PC-9 (cell line): ENCODE data around the gene DHODH. TPM values are rescaled to one million over a fixed set of nuclear protein-coding genes. Genes with fewer than 3 reads are reported as not detected.

Source experiments
- BruUV-seq: library from RNA; stranded (reverse); fragments of 400-500 nt; replicated peaks from 2 replicates; lab custom pipeline; 2021; lab: Mats Ljungman, UMichigan
- CTCF ChIA-PET: fragments of 300-600 bp; sonication (Branson Sonifier 250); formaldehyde crosslinking; loops from one replicate; lab custom pipeline; 2022; ENCODE audit warnings: antibody characterized with exemption; lab: Charles Lee
- POLR2A ChIA-PET: fragments of 300-600 bp; sonication (Branson Sonifier 250); formaldehyde crosslinking; loops from one replicate; lab custom pipeline; 2022; ENCODE audit warnings: antibody characterized with exemption; ENCODE audit not compliant: unreplicated experiment; lab: Charles Lee
- DNase-seq, 2 experiments: peaks; one replicate each; pipeline versions ENCODE4 v3.0.0 to v3.0.0-alpha.2; 2015 to 2022; ENCODE audit warnings: mixed read lengths in 1 of 2
- H2AFZ ChIP-seq: fragments of 200-600 bp; sonication (generic); 2 replicates; pipeline ENCODE4 v1.8.1; 2017; ENCODE audit warnings: antibody characterized with exemption
- H3F3A ChIP-seq: fragments of 200-600 bp; sonication (generic); 2 replicates; pipeline ENCODE4 v1.8.1; 2017; ENCODE audit warnings: antibody characterized with exemption, mild to moderate bottlenecking, low read depth; ENCODE audit not compliant: insufficient read depth
- H3K27ac ChIP-seq: fragments of 200-600 bp; sonication (generic); 2 replicates; pipeline ENCODE4 v1.6.1; 2016; ENCODE audit warnings: mixed run types
- H3K27me3 ChIP-seq: fragments of 200-600 bp; sonication (generic); 2 replicates; pipeline ENCODE4 v1.6.1; 2016; ENCODE audit warnings: low read depth, mixed run types; ENCODE audit not compliant: insufficient read depth
- H3K36me3 ChIP-seq: fragments of 200-600 bp; sonication (generic); 2 replicates; pipeline ENCODE4 v1.6.1; 2016; ENCODE audit warnings: low read depth, mixed run types
- H3K4me1 ChIP-seq: fragments of 200-600 bp; sonication (generic); replicated peaks from 2 replicates; pipeline ENCODE4 v1.6.1; 2016; ENCODE audit warnings: mixed run types; ENCODE audit not compliant: insufficient read depth
- H3K4me2 ChIP-seq: fragments of 200-600 bp; sonication (generic); 2 replicates; pipeline ENCODE4 v1.6.1; 2017; ENCODE audit warnings: mixed run types
- H3K4me3 ChIP-seq: fragments of 200-600 bp; sonication (generic); 2 replicates; pipeline ENCODE4 v1.6.1; 2016; ENCODE audit warnings: mixed run types
- H3K79me2 ChIP-seq: fragments of 200-600 bp; sonication (generic); 2 replicates; pipeline ENCODE4 v1.6.1; 2017; ENCODE audit warnings: low read depth, mixed run types
- H3K9me2 ChIP-seq: fragments of 200-600 bp; sonication (generic); 2 replicates; pipeline ENCODE4 v1.8.1; 2017; ENCODE audit warnings: mild to moderate bottlenecking; ENCODE audit not compliant: insufficient read depth
- H3K9me3 ChIP-seq: fragments of 200-600 bp; sonication (generic); 2 replicates; pipeline ENCODE4 v1.8.1; 2016; ENCODE audit warnings: low read depth; ENCODE audit not compliant: insufficient read depth
- H4K20me1 ChIP-seq: fragments of 200-600 bp; sonication (generic); 2 replicates; pipeline ENCODE4 v1.8.1; 2017; ENCODE audit not compliant: insufficient read depth
- EZH2 ChIP-seq: fragments of 200-600 bp; sonication (generic); IDR thresholded peaks from 2 replicates; pipeline ENCODE4 v1.8.0; 2017; ENCODE audit warnings: antibody characterized with exemption, low read depth
- intact Hi-C: fragments of 100-400 bp; cut with micrococcal nuclease; formaldehyde crosslinking; loops from one replicate; pipeline ENCODE4 v1.10.0; 2022; ENCODE audit not compliant: unreplicated experiment
- total RNA-seq: library from RNA; stranded (reverse); gene quantifications from 2 replicates; pipeline ENCODE4 v1.2.3, GENCODE V29; 2021
- TF ChIP-seq, protein P1 (sequence below): fragments of 200-600 bp; sonication (generic); conservative IDR thresholded peaks from 2 replicates; pipeline ENCODE4 v1.6.1; 2017; ENCODE audit warnings: mixed run types, antibody characterized with exemption, mild to moderate bottlenecking, moderate library complexity

Gene DHODH
- total RNA-seq, 1 experiment from 2014 or later = 10.6 TPM

DNA sequence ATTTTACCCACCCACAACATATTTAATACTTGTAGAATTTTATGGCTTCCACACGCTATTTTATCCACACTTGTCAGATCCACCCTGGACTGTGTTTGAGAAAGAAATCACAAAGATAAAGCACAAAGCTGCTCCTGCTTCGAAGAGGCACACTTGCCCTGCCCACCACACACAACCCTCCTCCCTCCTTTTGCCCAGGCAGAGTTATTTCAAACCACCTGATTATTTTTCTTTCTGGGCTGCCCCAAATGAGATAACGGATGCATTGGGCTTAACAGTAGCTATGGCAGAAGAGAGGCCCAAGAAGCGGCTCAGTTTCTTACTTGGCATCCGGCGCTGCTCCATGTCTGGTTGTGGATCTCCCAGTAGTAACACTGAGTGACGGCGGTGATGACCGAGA is 35.5 kb upstream of the DHODH start:
- Histone ChIP-seq H4K20me1 (no peaks in the 10 kb centered on the region), H3K27ac (no peak overlapping the region), H3K4me3 (no peak overlapping the region), H3K9me2 (no peaks in the 10 kb centered on the region), H3K9me3 (no peaks in the 10 kb centered on the region), H3K36me3 (no peaks in the 10 kb centered on the region), H2AFZ (no peak overlapping the region), H3K4me1 (no peaks in the 10 kb centered on the region), H3K79me2 (no peaks in the 10 kb centered on the region), H3K27me3 (no peaks in the 10 kb centered on the region), H3F3A (no peaks in the 10 kb centered on the region), H3K4me2 (no peak overlapping the region)
- ChIA-PET CTCF (no interaction called here), POLR2A (no interaction called here)
- TF ChIP-seq, protein P1, sequence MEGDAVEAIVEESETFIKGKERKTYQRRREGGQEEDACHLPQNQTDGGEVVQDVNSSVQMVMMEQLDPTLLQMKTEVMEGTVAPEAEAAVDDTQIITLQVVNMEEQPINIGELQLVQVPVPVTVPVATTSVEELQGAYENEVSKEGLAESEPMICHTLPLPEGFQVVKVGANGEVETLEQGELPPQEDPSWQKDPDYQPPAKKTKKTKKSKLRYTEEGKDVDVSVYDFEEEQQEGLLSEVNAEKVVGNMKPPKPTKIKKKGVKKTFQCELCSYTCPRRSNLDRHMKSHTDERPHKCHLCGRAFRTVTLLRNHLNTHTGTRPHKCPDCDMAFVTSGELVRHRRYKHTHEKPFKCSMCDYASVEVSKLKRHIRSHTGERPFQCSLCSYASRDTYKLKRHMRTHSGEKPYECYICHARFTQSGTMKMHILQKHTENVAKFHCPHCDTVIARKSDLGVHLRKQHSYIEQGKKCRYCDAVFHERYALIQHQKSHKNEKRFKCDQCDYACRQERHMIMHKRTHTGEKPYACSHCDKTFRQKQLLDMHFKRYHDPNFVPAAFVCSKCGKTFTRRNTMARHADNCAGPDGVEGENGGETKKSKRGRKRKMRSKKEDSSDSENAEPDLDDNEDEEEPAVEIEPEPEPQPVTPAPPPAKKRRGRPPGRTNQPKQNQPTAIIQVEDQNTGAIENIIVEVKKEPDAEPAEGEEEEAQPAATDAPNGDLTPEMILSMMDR = no peak
- TF ChIP-seq EZH2 = no peak
- intact Hi-C loops = no loop called here
- no peak for DNase-seq
- BruUV-seq = no TSS peak

DNA sequence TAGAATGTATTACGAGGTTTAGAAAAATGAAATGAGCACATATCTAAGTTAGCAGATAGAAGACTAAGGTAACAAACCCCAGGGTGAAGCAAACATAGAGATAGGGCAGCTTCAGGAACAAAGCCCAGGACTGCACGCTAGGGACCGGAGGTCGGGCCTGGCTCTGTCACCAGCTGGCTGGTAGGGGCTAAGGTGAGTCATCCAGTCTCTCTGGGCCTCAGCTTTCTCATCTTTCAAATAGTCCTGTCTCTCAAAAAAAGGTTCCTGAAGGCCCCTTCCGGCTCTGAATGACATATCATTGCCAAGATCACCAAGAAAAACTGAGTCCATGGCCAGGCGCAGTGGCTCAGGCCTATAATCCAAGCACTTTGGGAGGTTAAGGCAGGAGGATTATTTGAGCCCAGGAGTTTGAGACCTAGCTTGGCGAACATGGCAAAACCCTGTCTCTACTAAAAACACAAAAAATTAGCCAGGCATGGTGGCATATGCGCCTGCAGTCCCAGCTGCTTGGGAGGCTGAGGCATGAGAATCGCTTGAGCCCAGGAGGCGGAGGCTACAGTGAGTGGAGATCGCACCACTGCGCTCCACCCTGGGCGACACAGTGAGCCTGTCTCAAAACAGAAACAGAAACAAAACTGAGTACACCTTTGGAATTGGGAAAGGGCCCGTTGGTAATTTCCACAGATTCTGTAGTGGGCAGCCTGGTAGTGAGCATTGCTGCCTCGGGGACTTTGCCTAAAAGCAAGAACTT is 34.3 kb upstream of the DHODH start:
- CTCF ChIA-PET = no interaction called here
- BruUV-seq = no TSS peak

DNA sequence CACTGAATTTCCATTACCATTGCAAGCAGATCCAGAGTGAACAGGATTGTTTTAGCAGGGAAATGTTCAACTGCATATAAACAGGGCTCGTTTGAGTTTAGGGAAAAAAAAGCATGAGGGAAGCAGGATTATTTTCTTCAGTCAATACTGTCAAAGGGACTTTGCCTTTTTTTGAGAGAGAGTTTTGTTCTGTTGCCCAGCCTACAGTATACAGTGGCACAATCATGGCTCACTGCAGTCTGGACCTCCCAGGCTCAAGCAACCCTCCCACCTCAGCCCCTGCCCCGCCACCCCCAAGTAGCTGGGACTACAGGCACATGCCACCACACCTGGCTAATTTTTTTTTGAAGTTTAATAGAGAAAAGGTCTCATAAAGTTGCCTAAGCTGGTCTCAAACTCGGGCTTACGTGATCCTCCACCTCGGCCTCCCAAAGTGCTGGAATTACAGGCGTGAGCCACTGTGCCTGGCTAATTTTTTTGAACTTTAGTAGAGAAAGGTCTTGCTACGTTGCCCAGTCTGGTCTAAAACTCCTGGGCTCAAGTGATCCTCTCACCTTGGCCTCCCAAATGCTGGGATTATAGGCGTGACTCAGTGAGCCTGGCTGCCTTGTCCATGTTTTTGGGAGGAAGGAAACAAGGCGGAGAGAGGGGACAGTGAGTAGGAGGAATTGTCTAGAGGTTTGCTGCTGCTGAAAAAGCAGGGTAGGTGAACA is 23.1 kb upstream of the DHODH start:
- Histone ChIP-seq H3F3A (no peaks in the 10 kb centered on the region), H3K9me2 (no peaks in the 10 kb centered on the region), H3K27ac (no peak overlapping the region), H3K36me3 (no peaks in the 10 kb centered on the region), H2AFZ (no peak overlapping the region), H3K27me3 (peaks cover 10% of the 10 kb centered on the region), H3K4me1 (no peaks in the 10 kb centered on the region), H3K4me3 (no peak overlapping the region), H3K79me2 (no peaks in the 10 kb centered on the region), H4K20me1 (no peaks in the 10 kb centered on the region), H3K9me3 (no peaks in the 10 kb centered on the region), H3K4me2 (no peak overlapping the region)
- ChIA-PET CTCF (no interaction called here), POLR2A (no interaction called here)
- BruUV-seq = no TSS peak
- no peak for DNase-seq
- no peak for TF ChIP-seq EZH2
- TF ChIP-seq, protein P1 = no peak
- intact Hi-C loops = no loop called here

More for the DNA sequence above, 34.3 kb upstream of the DHODH start:
- Histone ChIP-seq H2AFZ (no peak overlapping the region), H3K4me3 (no peak overlapping the region), H3K9me3 (no peaks in the 10 kb centered on the region), H3K4me2 (no peak overlapping the region), H3F3A (no peaks in the 10 kb centered on the region), H3K9me2 (no peaks in the 10 kb centered on the region), H3K27ac (no peak overlapping the region), H3K27me3 (no peaks in the 10 kb centered on the region), H4K20me1 (no peaks in the 10 kb centered on the region), H3K36me3 (no peaks in the 10 kb centered on the region), H3K79me2 (no peaks in the 10 kb centered on the region), H3K4me1 (no peaks in the 10 kb centered on the region)
- POLR2A ChIA-PET = no interaction called here
- no peak for DNase-seq
- TF ChIP-seq, protein P1 = no peak
- no peak for TF ChIP-seq EZH2
- intact Hi-C loops = no loop called here
